ENCODE measurements around the gene AFDN. TPM values are rescaled to one million over a fixed set of nuclear protein-coding genes. Genes with fewer than 3 reads are reported as not detected.

The AFDN gene
- total RNA-seq, 1 donor from 2014 or later, result 102 TPM

DNA sequence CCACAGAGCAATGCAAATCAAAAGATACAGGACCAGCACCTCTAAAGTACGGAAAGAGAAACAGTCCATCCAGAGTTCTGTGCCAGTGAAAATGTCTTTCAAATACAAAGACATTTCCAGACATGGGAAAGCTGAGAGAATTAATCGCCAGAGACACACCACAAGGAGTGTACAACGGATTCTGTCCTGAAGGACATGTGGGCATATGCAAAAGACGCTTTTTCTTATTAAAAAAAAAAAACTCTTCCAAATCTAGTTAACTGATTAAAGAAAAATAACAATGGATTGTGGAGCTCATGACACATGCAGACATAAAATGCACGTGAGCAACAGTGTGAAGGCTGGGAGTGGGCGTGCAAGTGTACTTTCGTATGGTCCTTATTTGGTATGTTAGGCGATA, 193.5 kb downstream of the AFDN start:
- H3K36me3 ChIP-seq (ENCODE audit: insufficient read depth, low read length), result no peaks in the 10 kb centered on the region
- H3K27me3 ChIP-seq (ENCODE audit: insufficient read depth, low read length), result peaks cover 26% of the 10 kb centered on the region
- no peak overlapping the region for H3K4me3 ChIP-seq (ENCODE audit: insufficient read depth, low read depth, low read length)
- Mint-ChIP-seq H3K4me1 (ENCODE audit: low read depth, unreplicated experiment) (peaks cover 3% of the 10 kb centered on the region), H3K9me3 (ENCODE audit: unreplicated experiment) (peaks cover 16% of the 10 kb centered on the region), H3K36me3 (ENCODE audit: low read depth, unreplicated experiment) (peaks cover 3% of the 10 kb centered on the region), H3K27me3 (ENCODE audit: low read depth, unreplicated experiment) (peaks cover 5% of the 10 kb centered on the region), H3K4me3 (ENCODE audit: unreplicated experiment) (no peak overlapping the region), H3K27ac (ENCODE audit: unreplicated experiment) (no peak overlapping the region)
- no peak overlapping the region for H2AFZ ChIP-seq (ENCODE audit: low read depth, low read length)
- no peak for TF ChIP-seq EZH2 (IDR thresholded peaks at IDR 0.05; ENCODE audit: insufficient read depth, low read length)
- TF ChIP-seq, protein P1, sequence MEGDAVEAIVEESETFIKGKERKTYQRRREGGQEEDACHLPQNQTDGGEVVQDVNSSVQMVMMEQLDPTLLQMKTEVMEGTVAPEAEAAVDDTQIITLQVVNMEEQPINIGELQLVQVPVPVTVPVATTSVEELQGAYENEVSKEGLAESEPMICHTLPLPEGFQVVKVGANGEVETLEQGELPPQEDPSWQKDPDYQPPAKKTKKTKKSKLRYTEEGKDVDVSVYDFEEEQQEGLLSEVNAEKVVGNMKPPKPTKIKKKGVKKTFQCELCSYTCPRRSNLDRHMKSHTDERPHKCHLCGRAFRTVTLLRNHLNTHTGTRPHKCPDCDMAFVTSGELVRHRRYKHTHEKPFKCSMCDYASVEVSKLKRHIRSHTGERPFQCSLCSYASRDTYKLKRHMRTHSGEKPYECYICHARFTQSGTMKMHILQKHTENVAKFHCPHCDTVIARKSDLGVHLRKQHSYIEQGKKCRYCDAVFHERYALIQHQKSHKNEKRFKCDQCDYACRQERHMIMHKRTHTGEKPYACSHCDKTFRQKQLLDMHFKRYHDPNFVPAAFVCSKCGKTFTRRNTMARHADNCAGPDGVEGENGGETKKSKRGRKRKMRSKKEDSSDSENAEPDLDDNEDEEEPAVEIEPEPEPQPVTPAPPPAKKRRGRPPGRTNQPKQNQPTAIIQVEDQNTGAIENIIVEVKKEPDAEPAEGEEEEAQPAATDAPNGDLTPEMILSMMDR (IDR thresholded peaks at IDR 0.05; ENCODE audit: insufficient read depth, low read depth, low read length), result no peak
- no peak overlapping the region for H3K4me2 ChIP-seq (ENCODE audit: low read length)
- FAIRE-seq (no peak), DNase-seq (ENCODE audit: low read depth) (no peak)
- no peak overlapping the region for H3K9ac ChIP-seq (ENCODE audit: low read length)
- no peaks in the 10 kb centered on the region for H3K79me2 ChIP-seq (ENCODE audit: insufficient read depth, low read length)
- no peaks in the 10 kb centered on the region for H3K9me3 ChIP-seq (ENCODE audit: insufficient read depth, low read depth, low read length)
- no peaks in the 10 kb centered on the region for H4K20me1 ChIP-seq (ENCODE audit: insufficient read depth, low read length)
- H3K4me1 ChIP-seq (ENCODE audit: insufficient read depth, low read length), result no peaks in the 10 kb centered on the region
- no peak overlapping the region for H3K27ac ChIP-seq (ENCODE audit: low read depth, low read length)

DNA sequence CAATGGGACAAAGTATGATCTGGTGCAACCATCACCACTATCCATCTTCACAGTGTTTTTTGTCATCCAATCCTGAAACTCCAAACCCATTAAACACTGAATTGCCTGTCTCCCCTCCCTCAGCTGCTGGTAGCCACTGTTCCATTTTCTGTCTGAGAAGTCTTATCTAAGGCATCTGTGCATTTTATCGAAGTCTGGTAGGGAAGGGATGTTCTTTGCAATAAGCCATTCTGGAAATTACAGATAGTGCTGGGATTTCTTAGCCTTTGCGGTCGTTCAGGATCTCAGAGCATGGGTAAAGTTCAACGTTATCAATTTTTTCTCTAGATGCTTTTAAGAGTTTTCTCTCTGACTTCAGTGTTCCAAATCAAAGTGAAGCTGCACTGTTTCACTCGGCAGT, 194.9 kb downstream of the AFDN start:
- H4K20me1 ChIP-seq (ENCODE audit: insufficient read depth, low read length), result no peaks in the 10 kb centered on the region
- FAIRE-seq, result no peak
- TF ChIP-seq, protein P1 (IDR thresholded peaks at IDR 0.05; ENCODE audit: insufficient read depth, low read depth, low read length), result no peak
- no peak for TF ChIP-seq EZH2 (IDR thresholded peaks at IDR 0.05; ENCODE audit: insufficient read depth, low read length)
- Mint-ChIP-seq H3K4me3 (ENCODE audit: unreplicated experiment) (no peak overlapping the region), H3K27me3 (ENCODE audit: low read depth, unreplicated experiment) (peaks cover 5% of the 10 kb centered on the region), H3K4me1 (ENCODE audit: low read depth, unreplicated experiment) (peaks cover 3% of the 10 kb centered on the region), H3K36me3 (ENCODE audit: low read depth, unreplicated experiment) (no peaks in the 10 kb centered on the region), H3K9me3 (ENCODE audit: unreplicated experiment) (peaks cover 5% of the 10 kb centered on the region), H3K27ac (ENCODE audit: unreplicated experiment) (no peak overlapping the region)
- H3K4me2 ChIP-seq (ENCODE audit: low read length), result no peak overlapping the region
- no peak for DNase-seq (ENCODE audit: low read depth)
- no peaks in the 10 kb centered on the region for H3K9me3 ChIP-seq (ENCODE audit: insufficient read depth, low read depth, low read length)
- no peak overlapping the region for H3K9ac ChIP-seq (ENCODE audit: low read length)
- peaks cover 20% of the 10 kb centered on the region for H3K27me3 ChIP-seq (ENCODE audit: insufficient read depth, low read length)
- no peak overlapping the region for H3K4me3 ChIP-seq (ENCODE audit: insufficient read depth, low read depth, low read length)
- no peaks in the 10 kb centered on the region for H3K79me2 ChIP-seq (ENCODE audit: insufficient read depth, low read length)
- no peaks in the 10 kb centered on the region for H3K36me3 ChIP-seq (ENCODE audit: insufficient read depth, low read length)
- no peak overlapping the region for H2AFZ ChIP-seq (ENCODE audit: low read depth, low read length)
- no peaks in the 10 kb centered on the region for H3K4me1 ChIP-seq (ENCODE audit: insufficient read depth, low read length)
- no peak overlapping the region for H3K27ac ChIP-seq (ENCODE audit: low read depth, low read length)

Other genes with a start within 250 kb of the AFDN start
- not detected in 2 replicates for gene KIF25, start 170.8 kb downstream of the AFDN start, total RNA-seq

Data from astrocyte (in vitro differentiated cells and primary cell).